ENCODE data around the gene EFCAB5. TPM values are rescaled to one million over a fixed set of nuclear protein-coding genes. Genes with fewer than 3 reads are reported as not detected.

EFCAB5 gene
- total RNA-seq, 4 donors from 2014 or later: 0.17 to 0.78 TPM; not detected in 2

DNA sequence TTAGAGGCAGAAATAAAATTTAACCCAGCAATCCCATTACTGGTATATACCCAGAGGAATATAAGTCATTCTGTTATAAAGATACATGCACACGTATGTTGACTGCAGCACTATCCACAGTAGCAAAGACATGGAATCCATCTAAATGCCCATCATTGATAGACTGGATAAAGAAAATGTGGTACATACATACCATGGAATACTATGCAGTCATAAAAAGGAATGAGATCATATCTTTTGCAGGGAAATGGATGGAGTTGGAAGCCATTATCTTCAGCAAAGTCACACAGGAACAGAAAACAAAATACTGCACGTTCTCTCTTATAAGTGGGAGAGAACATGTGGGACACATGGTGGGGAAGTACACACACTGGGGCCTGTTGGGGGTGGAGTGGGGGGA, 34.5 kb upstream of the EFCAB5 start:
- H3K27me3 ChIP-seq: no peaks in the 10 kb centered on the region
- H3K4me3 ChIP-seq: no peak overlapping the region
- WGBS: 92% methylated on average over 2 of the region's 2 CpGs
- H3K27ac ChIP-seq (replicated peaks in 1 of 4): no peak overlapping the region
- intact Hi-C loops (cut with DNase I): no loop called here
- H3K4me1 ChIP-seq: no peaks in the 10 kb centered on the region
- no peaks in the 10 kb centered on the region for H3K36me3 ChIP-seq
- no peaks in the 10 kb centered on the region for H3K9me3 ChIP-seq
- TF ChIP-seq POLR2A (IDR thresholded peaks at IDR 0.05; ENCODE audit: low read depth) (no peak), EP300 (IDR thresholded peaks at IDR 0.05) (no peak), POLR2AphosphoS5 (IDR thresholded peaks at IDR 0.05) (no peak)
- TF ChIP-seq, protein P1, sequence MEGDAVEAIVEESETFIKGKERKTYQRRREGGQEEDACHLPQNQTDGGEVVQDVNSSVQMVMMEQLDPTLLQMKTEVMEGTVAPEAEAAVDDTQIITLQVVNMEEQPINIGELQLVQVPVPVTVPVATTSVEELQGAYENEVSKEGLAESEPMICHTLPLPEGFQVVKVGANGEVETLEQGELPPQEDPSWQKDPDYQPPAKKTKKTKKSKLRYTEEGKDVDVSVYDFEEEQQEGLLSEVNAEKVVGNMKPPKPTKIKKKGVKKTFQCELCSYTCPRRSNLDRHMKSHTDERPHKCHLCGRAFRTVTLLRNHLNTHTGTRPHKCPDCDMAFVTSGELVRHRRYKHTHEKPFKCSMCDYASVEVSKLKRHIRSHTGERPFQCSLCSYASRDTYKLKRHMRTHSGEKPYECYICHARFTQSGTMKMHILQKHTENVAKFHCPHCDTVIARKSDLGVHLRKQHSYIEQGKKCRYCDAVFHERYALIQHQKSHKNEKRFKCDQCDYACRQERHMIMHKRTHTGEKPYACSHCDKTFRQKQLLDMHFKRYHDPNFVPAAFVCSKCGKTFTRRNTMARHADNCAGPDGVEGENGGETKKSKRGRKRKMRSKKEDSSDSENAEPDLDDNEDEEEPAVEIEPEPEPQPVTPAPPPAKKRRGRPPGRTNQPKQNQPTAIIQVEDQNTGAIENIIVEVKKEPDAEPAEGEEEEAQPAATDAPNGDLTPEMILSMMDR (IDR thresholded peaks at IDR 0.05): no peak
- no peak for DNase-seq (ENCODE audit: extremely low spot score)

DNA sequence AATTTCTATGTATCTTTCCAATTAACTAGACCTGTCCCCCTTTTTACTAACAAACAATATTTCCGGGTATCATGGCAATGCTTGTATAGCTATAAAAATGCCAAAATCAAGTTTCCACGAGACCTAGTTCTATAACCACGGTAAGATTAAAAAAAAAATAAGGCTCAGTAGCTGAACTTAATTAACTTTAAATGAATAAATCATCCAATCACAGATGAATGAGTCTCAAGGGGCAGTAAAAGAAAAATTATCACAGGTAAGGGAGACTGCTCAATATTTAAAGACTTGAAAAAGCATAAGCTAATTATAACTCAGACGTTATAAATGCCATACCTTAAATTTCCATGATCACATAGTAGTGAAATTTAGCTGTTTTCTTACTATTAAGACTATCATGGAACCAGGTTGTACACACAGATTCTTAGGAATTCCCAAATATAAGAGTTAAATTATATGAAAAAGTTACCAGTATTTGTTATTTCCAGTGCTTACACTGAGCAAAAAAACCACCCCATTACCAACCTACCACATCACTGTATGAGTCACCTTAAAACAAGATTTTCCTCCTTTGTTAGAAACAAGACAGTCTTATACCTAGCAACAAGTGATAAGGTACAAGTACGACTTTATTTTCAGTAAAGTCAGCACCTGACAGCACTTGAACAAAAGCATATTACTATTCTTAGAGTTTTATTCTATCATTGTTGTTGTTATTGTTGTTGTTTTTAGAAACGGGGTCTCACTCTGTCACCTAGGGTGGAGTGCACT, 32.0 kb upstream of the EFCAB5 start:
- no peak for TF ChIP-seq POLR2AphosphoS5 (IDR thresholded peaks at IDR 0.05)
- Histone ChIP-seq H3K36me3 (peaks cover 0 to 6% (median 0%) of the 10 kb centered on the region in 4 donors), H3K27me3 (no peaks in the 10 kb centered on the region), H3K4me3 (no peak overlapping the region), H3K27ac (replicated peaks in 1 of 4) (no peak overlapping the region), H3K9me3 (no peaks in the 10 kb centered on the region), H3K4me1 (no peaks in the 10 kb centered on the region)
- DNase-seq (ENCODE audit: extremely low spot score): no peak
- intact Hi-C loops (cut with DNase I): no loop called here
- WGBS: 92% methylated on average over 6 of the region's 6 CpGs

GRCh38 chr17:29911641-29912177, 29.7 kb upstream of the EFCAB5 start:
- H3K27ac ChIP-seq (replicated peaks in 1 of 4): no peak overlapping the region
- H3K27me3 ChIP-seq: no peaks in the 10 kb centered on the region
- H3K4me1 ChIP-seq: peaks cover 0 to 10% (median 7%) of the 10 kb centered on the region in 4 donors
- intact Hi-C loops (cut with DNase I): no loop called here
- H3K4me3 ChIP-seq: no peak overlapping the region
- no peaks in the 10 kb centered on the region for H3K9me3 ChIP-seq
- H3K36me3 ChIP-seq: peaks cover 0 to 6% (median 0%) of the 10 kb centered on the region in 4 donors
- no peak for DNase-seq (ENCODE audit: extremely low spot score)
- TF ChIP-seq, protein P1 (IDR thresholded peaks at IDR 0.05): no peak
- TF ChIP-seq POLR2A (IDR thresholded peaks at IDR 0.05; ENCODE audit: low read depth): no peak
- no peak for TF ChIP-seq POLR2AphosphoS5 (IDR thresholded peaks at IDR 0.05)
- no peak for TF ChIP-seq EP300 (IDR thresholded peaks at IDR 0.05)

GRCh38 chr17:29914819-29915537, 26.5 kb upstream of the EFCAB5 start:
- intact Hi-C loops (cut with DNase I): no loop called here
- 68% methylated on average over 2 of the region's 2 CpGs for WGBS

More at GRCh38 chr17:29914819-29915537, 26.5 kb upstream of the EFCAB5 start:
- TF ChIP-seq, protein P1 (IDR thresholded peaks at IDR 0.05): no peak
- TF ChIP-seq POLR2A (IDR thresholded peaks at IDR 0.05; ENCODE audit: low read depth) (no peak), POLR2AphosphoS5 (IDR thresholded peaks at IDR 0.05) (no peak), EP300 (IDR thresholded peaks at IDR 0.05) (no peak)
- Histone ChIP-seq H3K27ac (replicated peaks in 1 of 4) (no peak overlapping the region), H3K9me3 (no peaks in the 10 kb centered on the region), H3K4me1 (peaks cover 12 to 25% (median 19%) of the 10 kb centered on the region in 4 donors), H3K36me3 (peaks cover 0 to 6% (median 0%) of the 10 kb centered on the region in 4 donors), H3K4me3 (no peak overlapping the region), H3K27me3 (no peaks in the 10 kb centered on the region)
- DNase-seq (ENCODE audit: extremely low spot score): no peak

Data from esophagus muscularis mucosa (tissue), 4 donors.